Left lobe of liver (tissue), 1 donor: Measurements from ENCODE around the gene FKBP15. TPM values are rescaled to one million over a fixed set of nuclear protein-coding genes. Genes with fewer than 3 reads are reported as not detected.

Source experiments
- total RNA-seq: library from RNA; stranded (reverse); gene quantifications from one replicate; pipeline ENCODE4 v1.2.1, GENCODE V29; 2021
- donor health status: DM: no; HTN: yes; CAD: no.

The FKBP15 gene
- total RNA-seq, 1 donor from 2014 or later: 12.2 TPM

Other genes starting within 250 kb of the FKBP15 start
- gene ZNF883, start 209.1 kb downstream of the FKBP15 start, total RNA-seq: 0.08 TPM
- gene ZFP37, start 164.6 kb downstream of the FKBP15 start, total RNA-seq: 0.55 TPM
- 23.5 TPM for gene SLC31A2, start 70.3 kb downstream of the FKBP15 start, total RNA-seq
- 74.9 TPM for gene SLC31A1, start 267 bp upstream of the FKBP15 start, total RNA-seq
- gene CDC26, start 54.3 kb upstream of the FKBP15 start, total RNA-seq: 17.8 TPM
- 12.0 TPM for gene PRPF4, start 54.4 kb upstream of the FKBP15 start, total RNA-seq
- gene RNF183, start 82.1 kb upstream of the FKBP15 start, total RNA-seq: 0.20 TPM
- gene WDR31, start 119.0 kb upstream of the FKBP15 start, total RNA-seq: 3.0 TPM
- gene BSPRY, start 128.3 kb upstream of the FKBP15 start, total RNA-seq: 0.33 TPM
- gene HDHD3, start 155.7 kb upstream of the FKBP15 start, total RNA-seq: 76.9 TPM
- 152 TPM for gene ALAD, start 180.0 kb upstream of the FKBP15 start, total RNA-seq
- gene POLE3, start 189.4 kb upstream of the FKBP15 start, total RNA-seq: 14.3 TPM
- 0.96 TPM for gene C9orf43, start 189.5 kb upstream of the FKBP15 start, total RNA-seq
- 19.5 TPM for gene RGS3, start 242.4 kb upstream of the FKBP15 start, total RNA-seq